Measurements from ENCODE around the gene RPH3AL.
"Not testable (repeated sequence)": the region's sequence is repeated elsewhere in the genome, so short reads cannot be mapped to it uniquely, and the experiment has no call there.

Gene RPH3AL

GRCh38 chr17:315399-315798 is 37.2 kb downstream of the RPH3AL start:
- not testable (repeated sequence) for DNase-seq

- not testable (repeated sequence) for DNase-seq
Measured at GRCh38 chr17:314614-314944, 38.0 kb downstream of the RPH3AL start.

GRCh38 chr17:313911-314613 is 38.5 kb downstream of the RPH3AL start:
- DNase-seq = no peak

- DNase-seq = no peak
Measured at GRCh38 chr17:313231-313630, 39.4 kb downstream of the RPH3AL start.

GRCh38 chr17:312476-313148 is 40.0 kb downstream of the RPH3AL start:
- DNase-seq = no peak

GRCh38 chr17:311119-311782 is 41.4 kb downstream of the RPH3AL start:
- no peak for DNase-seq

GRCh38 chr17:310111-311010 is 42.2 kb downstream of the RPH3AL start:
- DNase-seq = no peak

- no peak for DNase-seq
Measured at GRCh38 chr17:309361-309888, 43.2 kb downstream of the RPH3AL start.

GRCh38 chr17:307741-308507 is 44.7 kb downstream of the RPH3AL start:
- DNase-seq = no peak

GRCh38 chr17:307295-307691 is 45.3 kb downstream of the RPH3AL start:
- no peak for DNase-seq

GRCh38 chr17:306536-307294 is 45.9 kb downstream of the RPH3AL start:
- DNase-seq = no peak

GRCh38 chr17:306116-306515 is 46.5 kb downstream of the RPH3AL start:
- DNase-seq = no peak

- DNase-seq = no peak
Measured at GRCh38 chr17:305090-305976, 47.3 kb downstream of the RPH3AL start.

GRCh38 chr17:304461-304860 is 48.1 kb downstream of the RPH3AL start:
- DNase-seq = no peak

GRCh38 chr17:303168-303567 is 49.4 kb downstream of the RPH3AL start:
- no peak for DNase-seq

- DNase-seq = no peak
Measured at GRCh38 chr17:302300-302698, 50.3 kb downstream of the RPH3AL start.

GRCh38 chr17:301681-302299 is 50.8 kb downstream of the RPH3AL start:
- no peak for DNase-seq

GRCh38 chr17:300881-301280 is 51.7 kb downstream of the RPH3AL start:
- no peak for DNase-seq

GRCh38 chr17:299546-299945 is 53.1 kb downstream of the RPH3AL start:
- no peak for DNase-seq
